HG03521 (cell line): ENCODE measurements around the gene ZBED6.
A peak's percentile ranks its signal among the peaks of the same experiment; 100 is the strongest.
"Not testable (repeated sequence)": the region's sequence is repeated elsewhere in the genome, so short reads cannot be mapped to it uniquely, and the experiment has no call there.

Experiments
- ATAC-seq: cut with Tn5 transposase; IDR thresholded peaks from one replicate; pipeline ENCODE4 v1.9.1; 2021; ENCODE audit warnings: mild to moderate bottlenecking, moderate library complexity; ENCODE audit not compliant: unreplicated experiment

The ZBED6 gene, protein sequence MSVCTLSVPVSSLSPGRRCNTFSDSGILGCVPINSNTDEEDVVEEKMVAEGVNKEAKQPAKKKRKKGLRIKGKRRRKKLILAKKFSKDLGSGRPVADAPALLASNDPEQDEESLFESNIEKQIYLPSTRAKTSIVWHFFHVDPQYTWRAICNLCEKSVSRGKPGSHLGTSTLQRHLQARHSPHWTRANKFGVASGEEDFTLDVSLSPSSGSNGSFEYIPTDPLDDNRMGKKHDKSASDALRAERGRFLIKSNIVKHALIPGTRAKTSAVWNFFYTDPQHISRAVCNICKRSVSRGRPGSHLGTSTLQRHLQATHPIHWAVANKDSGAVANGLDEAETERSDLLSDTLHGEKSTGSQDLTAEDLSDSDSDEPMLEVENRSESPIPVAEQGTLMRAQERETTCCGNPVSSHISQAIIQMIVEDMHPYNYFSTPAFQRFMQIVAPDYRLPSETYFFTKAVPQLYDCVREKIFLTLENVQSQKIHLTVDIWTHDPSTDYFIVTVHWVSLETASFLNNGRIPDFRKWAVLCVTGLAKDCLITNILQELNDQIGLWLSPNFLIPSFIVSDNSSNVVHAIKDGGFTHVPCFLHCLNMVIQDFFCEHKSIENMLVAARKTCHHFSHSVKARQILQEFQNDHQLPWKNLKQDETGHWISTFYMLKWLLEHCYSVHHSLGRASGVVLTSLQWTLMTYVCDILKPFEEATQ (N-terminal part only)

DNA sequence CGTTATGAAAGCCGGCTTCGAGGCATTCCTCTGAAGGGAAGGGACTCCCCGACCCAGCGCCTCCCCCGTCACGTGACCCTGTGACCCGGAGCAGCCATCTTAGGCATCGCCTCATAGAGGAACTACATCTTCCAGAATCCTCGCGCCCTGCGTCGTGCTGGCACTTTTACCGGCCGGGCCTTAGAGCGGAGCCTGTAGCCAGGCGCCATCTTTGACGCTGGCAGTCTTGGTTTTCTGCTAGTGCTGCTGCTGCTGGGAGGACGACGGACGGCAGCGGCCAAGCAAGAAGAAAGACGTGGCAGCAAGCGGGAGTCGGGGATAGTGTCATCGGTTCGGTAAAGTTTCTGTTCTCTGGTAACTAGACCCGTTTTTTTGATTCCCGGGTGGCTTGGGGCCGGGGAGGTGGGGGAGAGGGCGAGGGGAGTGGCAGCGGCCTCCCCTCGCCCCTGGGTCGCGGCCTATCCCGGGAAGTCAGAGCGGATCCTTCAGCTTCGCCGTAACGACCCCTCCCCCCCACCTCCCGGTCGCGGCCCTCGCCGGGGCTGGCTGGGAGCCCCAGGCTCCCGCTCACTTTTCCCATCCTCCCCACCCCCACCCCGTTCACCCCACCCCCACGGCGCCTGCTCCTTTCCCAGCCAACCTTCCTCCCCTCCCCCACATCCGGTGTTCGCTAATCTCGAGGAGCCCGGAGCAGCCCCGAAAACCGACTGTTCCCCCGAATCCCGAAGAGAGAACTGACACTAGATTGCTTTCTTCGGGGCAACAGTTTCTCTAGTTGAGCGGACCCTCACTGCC lies at the start of gene ZBED6, which contains the start of gene ZC3H11A:
ZBED6 (plus strand) TSS at position 183 of the 795 bp plus-strand sequence. CDS start 1,900 bp downstream, outside the sequence.
ZC3H11A (plus strand) TSS at position 183 of the 795 bp plus-strand sequence. CDS start 21,448 bp downstream, outside the sequence.
- peak; percentile 97 for ATAC-seq

GRCh38 chr1:203746281-203746680 lies 49.1 kb upstream of the ZBED6 start:
- ATAC-seq = no peak

DNA sequence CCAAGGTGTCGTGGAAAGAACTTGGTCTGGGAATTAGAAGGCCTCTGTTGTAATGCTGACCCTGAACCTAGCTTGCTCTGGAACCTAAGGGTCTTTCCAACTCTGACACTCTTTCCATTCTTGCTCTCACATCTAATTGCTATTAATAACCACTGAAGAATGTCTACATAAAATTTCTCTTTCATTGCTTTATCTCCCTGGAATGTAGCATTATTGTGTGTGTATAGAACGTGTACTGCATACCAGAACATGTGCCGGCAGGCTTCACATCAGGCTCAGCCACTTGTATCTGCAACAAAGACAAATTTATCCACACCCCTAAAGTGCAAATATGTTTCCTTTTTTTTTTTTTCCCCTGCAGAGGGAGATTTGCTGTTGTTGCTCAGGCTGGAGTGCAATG lies 44.4 kb upstream of the ZBED6 start:
- no peak for ATAC-seq

- ATAC-seq = not testable (repeated sequence)
These were observed 43.6 kb upstream of the ZBED6 start for GRCh38 chr1:203751618-203752361.

GRCh38 chr1:203754455-203754864 lies 41.0 kb upstream of the ZBED6 start:
- ATAC-seq = no peak

GRCh38 chr1:203756036-203756435 lies 39.4 kb upstream of the ZBED6 start:
- ATAC-seq = no peak

DNA sequence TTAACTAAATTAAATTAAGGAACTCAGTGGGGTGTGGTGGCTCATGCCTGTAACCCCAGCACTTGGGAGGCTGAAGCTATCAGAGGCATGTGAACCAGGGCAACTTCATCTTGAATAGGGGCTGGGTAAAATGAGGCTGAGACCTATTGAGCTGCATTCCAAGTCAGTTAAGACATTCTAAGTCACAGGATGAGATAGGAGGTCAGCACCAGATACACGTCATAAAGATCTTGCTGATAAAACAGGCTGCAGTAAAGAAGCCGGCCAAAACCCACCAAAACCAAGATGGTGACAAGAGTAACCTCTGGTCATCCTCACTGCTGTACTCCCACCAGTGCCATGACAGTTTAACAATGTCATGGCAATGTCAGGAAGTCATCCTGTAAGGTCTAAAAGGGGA lies 36.7 kb upstream of the ZBED6 start:
- ATAC-seq = not testable (repeated sequence)

- ATAC-seq = no peak
These were observed 34.9 kb upstream of the ZBED6 start for GRCh38 chr1:203760506-203760905.

DNA sequence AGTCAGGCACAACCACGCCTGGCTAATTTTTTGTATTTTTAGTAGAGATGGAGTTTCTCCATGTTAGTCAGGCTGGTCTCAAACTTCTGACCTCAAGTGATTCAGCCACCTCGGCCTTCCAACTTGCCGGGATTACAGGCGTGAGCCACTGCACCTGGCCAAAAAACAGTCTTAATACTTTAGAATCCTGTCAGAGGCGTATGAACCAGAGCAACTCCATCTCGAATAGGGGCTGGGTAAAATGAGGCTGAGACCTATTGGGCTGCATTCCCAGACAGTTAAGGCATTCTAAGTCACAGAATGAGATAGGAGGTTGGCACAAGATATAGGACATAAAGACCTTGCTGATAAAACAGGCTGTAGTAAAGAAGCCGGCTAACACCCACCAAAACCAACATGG lies 33.5 kb upstream of the ZBED6 start:
- not testable (repeated sequence) for ATAC-seq

DNA sequence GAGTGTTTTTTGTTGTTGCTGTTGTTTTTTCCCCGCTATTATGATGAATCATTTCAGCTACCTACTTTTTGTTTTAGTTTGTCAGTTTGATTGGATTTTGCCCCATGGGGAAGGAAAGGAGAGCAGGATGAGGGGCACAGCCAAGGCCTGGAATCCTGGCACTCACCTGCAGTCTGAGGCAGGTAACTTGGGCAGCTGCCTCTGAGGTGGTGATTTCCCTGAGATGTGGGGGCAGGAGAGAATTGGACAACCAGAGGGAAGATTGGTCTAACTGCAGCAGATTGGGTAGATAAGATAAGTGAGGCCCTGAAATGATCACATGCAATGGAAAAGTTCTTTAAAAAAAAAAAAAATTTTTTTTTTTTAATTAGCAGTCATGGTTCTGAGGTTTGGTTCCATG lies 31.9 kb upstream of the ZBED6 start:
- ATAC-seq = no peak

DNA sequence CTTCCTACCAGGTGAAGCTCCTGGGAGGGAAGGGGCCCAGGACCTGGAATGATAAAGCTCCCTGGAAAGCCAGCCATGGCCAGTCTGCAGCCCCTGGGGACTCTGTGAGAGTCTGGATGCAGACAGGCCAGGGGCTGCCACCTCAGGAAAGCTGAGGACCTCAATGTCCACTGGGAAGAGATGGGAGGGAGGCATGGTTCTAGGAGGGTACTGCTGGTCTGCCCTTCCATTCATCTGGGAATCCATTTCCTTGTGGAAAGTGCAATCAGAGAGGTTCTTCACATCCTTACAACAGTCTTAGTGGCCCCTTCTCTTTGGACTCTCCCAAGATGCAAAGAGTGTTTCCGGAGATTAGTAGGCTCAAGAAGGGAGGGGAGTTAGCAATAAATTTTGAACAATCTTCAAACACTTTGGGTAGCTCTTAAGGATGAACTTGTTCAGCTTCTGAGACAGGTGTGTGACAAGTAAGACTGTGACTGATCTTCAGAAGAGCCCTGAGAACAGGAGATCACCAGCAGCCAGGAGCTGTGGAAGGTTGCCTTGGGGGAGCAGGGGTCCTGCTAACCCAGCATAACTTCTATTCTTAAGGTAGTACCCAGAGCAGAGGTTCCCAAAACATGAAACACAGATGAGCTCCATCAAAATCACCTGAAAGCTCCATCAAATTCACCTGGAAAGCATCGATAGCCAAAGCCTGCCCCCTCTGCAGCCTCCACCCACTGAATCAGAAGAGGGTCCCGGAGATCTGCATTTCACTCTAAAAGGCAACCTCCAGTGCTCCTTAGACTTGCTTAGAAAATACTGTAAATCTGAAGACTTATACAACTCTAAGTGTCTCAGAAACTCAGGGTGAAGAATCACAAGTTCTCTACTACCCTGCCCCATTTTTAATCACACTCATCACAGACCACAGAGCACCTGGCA lies 31.1 kb upstream of the ZBED6 start:
- ATAC-seq = no peak

DNA sequence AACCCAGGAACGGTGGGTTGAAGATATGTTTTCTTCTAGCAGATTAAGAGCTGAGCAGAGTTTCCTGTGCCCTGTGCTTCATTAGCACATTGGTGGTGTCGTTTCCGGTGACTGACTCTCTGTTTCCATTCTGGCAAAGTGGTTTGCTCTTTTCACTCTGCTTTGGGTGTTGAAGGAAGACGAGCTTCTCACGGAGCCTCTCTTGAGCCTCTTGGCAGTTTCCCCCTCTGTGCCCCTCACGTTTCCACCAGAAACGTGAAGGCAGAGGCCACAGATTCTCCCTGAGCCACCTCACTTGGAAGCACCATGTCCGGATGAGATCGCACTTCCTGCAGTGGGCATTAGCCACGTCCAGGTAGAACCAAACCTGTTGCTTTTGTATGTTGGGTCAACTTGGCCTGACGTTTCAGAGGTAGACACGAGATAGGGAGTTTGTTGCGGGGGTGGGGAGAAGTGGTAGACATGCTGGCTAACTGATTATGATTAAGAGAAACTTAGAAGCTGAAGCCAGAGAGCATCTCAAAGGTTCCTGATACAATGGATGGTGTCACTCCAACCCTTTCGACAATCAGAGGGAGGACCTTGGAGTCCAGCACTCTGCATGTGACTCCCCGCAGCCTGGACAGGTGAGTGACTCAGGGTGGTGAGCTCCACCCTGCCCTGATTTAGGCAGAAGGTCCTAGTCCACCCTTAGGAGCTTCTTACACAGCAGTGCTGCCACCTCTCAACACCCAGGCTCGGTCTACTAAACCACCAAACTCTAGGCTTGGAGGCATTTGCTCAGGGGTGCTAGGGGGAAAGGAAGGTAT lies 30.2 kb upstream of the ZBED6 start, which contains the start of gene LAX1:
LAX1 (plus strand) TSS at position 155 of the 809 bp plus-strand sequence; CDS start at position 538, 383 bp downstream.
- peak; percentile 76 for ATAC-seq

- ATAC-seq = no peak
These were observed 27.2 kb upstream of the ZBED6 start for GRCh38 chr1:203768256-203768655.

DNA sequence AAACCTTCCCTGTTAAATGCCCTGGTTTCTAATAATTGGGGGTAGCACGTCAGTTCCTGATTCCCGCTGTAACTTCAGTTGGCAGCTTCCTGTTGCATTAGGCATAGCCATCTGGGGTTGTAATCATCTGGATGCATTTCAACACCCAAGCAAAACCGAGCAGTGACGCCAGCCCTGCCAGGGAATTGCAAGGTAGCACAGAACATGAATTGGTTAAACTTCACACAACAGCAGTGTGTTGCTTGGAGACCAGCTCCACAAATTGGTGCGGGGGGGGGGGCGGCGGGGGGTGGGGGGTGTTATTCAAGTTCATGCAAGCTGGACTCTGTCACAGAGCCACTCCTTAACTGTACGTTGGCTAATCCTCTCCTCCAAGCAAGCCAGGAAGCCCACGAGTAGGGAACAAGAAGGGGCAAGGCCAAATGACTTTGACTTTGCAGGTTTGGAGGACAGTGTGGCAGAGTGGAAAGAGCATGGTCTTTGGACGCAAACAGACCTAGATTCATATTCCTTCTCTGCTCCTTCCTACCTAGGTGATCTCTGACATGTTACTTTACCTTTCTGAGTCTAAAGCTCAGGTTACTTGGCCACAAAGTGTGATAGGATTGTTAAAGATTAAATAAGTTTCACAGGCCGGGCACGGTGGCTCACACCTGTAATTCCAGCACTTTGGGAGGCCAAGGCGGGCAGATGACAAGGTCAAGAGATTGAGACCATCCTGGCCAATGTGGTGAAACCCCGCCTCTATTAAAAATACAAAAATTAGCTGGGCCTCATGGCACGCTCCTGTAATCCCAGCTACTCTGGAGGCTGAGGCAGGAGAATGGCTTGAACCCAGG lies 25.7 kb upstream of the ZBED6 start:
- no peak for ATAC-seq

DNA sequence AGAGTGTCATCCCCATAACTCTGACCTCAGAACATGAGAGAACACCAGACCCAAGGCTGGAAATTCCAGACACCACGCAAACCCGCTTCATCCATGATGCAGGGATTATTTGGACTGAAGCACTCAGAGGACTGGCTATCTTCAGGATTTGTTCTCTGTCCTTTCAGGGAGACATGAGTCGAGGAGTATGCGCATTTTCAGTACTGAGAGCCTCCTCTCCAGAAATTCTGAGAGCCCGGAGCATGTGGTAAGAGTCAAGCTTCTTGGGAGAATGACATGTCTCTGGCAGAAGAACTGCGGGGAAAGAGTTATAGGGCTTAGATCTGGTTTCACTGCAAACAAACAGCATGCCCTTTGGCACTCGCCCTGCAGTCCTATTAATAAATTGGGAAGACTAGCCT lies 23.5 kb upstream of the ZBED6 start:
- ATAC-seq = no peak

- ATAC-seq = no peak
These were observed 22.6 kb upstream of the ZBED6 start for GRCh38 chr1:203772836-203773235.

GRCh38 chr1:203776636-203777035 lies 18.8 kb upstream of the ZBED6 start:
- no peak for ATAC-seq

- ATAC-seq = no peak
These were observed 17.8 kb upstream of the ZBED6 start for GRCh38 chr1:203777596-203777995.
